Measurements from ENCODE around the gene ALG14. TPM values are rescaled to one million over a fixed set of nuclear protein-coding genes. Genes with fewer than 3 reads are reported as not detected.
"Not testable (repeated sequence)": the region's sequence is repeated elsewhere in the genome, so short reads cannot be mapped to it uniquely, and the experiment has no call there.

ALG14 gene
- total RNA-seq, 1 donor from 2014 or later: 2.0 TPM

- intact Hi-C loops (cut with DNase I); DNase-seq (ENCODE audit: missing footprints); ATAC-seq: not testable (repeated sequence)
These were observed 20.1 kb upstream of the ALG14 start for GRCh38 chr1:95092891-95093290.

- ATAC-seq; intact Hi-C loops (cut with DNase I); DNase-seq (ENCODE audit: missing footprints): not testable (repeated sequence)
These were observed 18.5 kb upstream of the ALG14 start for GRCh38 chr1:95091290-95091689.

- intact Hi-C loops (cut with DNase I): no loop called here
These were observed 17.0 kb upstream of the ALG14 start for GRCh38 chr1:95089650-95090287.

GRCh38 chr1:95088303-95088702, 15.6 kb upstream of the ALG14 start:
- ATAC-seq (no peak), DNase-seq (ENCODE audit: missing footprints) (no peak)
- intact Hi-C loops (cut with DNase I): no loop called here

More at GRCh38 chr1:95089650-95090287, 17.0 kb upstream of the ALG14 start:
- no peak for DNase-seq (ENCODE audit: missing footprints)
- ATAC-seq: no peak

- ATAC-seq (peak; percentile 92), DNase-seq (ENCODE audit: missing footprints) (no peak)
- intact Hi-C loops (cut with DNase I): loop anchor here (2.0 kb wide), 1 partner anchor 30 kb away; the partner anchor contains the start of gene TLCD4
These were observed 14.3 kb upstream of the ALG14 start for GRCh38 chr1:95086949-95087533.

- no peak for DNase-seq (ENCODE audit: missing footprints)
- intact Hi-C loops (cut with DNase I): loop anchor here (2.0 kb wide), 1 partner anchor 149 kb away; the partner anchor contains the start of gene RWDD3
- ATAC-seq: no peak
These were observed 12.6 kb upstream of the ALG14 start for GRCh38 chr1:95085376-95085775.

- DNase-seq (ENCODE audit: missing footprints) (no peak), ATAC-seq (no peak)
- intact Hi-C loops (cut with DNase I): loop anchor here (2.0 kb wide), 1 partner anchor 150 kb away; the partner anchor contains the start of gene RWDD3
These were observed 11.8 kb upstream of the ALG14 start for GRCh38 chr1:95084317-95085176.

- no peak for ATAC-seq
- intact Hi-C loops (cut with DNase I): no loop called here
- DNase-seq (ENCODE audit: missing footprints): no peak
These were observed 8.1 kb upstream of the ALG14 start for GRCh38 chr1:95080879-95081278.

GRCh38 chr1:95080446-95080845, 7.7 kb upstream of the ALG14 start:
- intact Hi-C loops (cut with DNase I): no loop called here
- DNase-seq (ENCODE audit: missing footprints) (no peak), ATAC-seq (no peak)

- DNase-seq (ENCODE audit: missing footprints): no peak
- ATAC-seq: no peak
- intact Hi-C loops (cut with DNase I): no loop called here
These were observed 3.3 kb upstream of the ALG14 start for GRCh38 chr1:95076034-95076433.

GRCh38 chr1:95073446-95073845, 695 bp upstream of the ALG14 start:
- ATAC-seq (no peak), DNase-seq (ENCODE audit: missing footprints) (no peak)
- intact Hi-C loops (cut with DNase I): loop anchor here (2.0 kb wide), 1 partner anchor 43 kb away; the partner anchor contains the start of gene TLCD4

GRCh38 chr1:95072117-95072516, 634 bp downstream of the ALG14 start:
- ATAC-seq: no peak
- intact Hi-C loops (cut with DNase I): loop anchor here (1.0 to 2.0 kb wide), 2 partner anchors 45 to 161 kb away; partner anchors contain the start of gene TLCD4
- no peak for DNase-seq (ENCODE audit: missing footprints)

- ATAC-seq (no peak), DNase-seq (ENCODE audit: missing footprints) (no peak)
- intact Hi-C loops (cut with DNase I): no loop called here
These were observed 1.2 kb downstream of the ALG14 start for GRCh38 chr1:95071539-95071938.

- no peak for DNase-seq (ENCODE audit: missing footprints)
- ATAC-seq: no peak
- intact Hi-C loops (cut with DNase I): no loop called here
These were observed 3.0 kb downstream of the ALG14 start for GRCh38 chr1:95069710-95070093.

GRCh38 chr1:95068956-95069709, 3.6 kb downstream of the ALG14 start:
- DNase-seq (ENCODE audit: missing footprints): no peak
- no peak for ATAC-seq
- intact Hi-C loops (cut with DNase I): no loop called here

- DNase-seq (ENCODE audit: missing footprints) (no peak), ATAC-seq (no peak)
- intact Hi-C loops (cut with DNase I): no loop called here
These were observed 5.2 kb downstream of the ALG14 start for GRCh38 chr1:95067568-95067967.

- ATAC-seq (no peak), DNase-seq (ENCODE audit: missing footprints) (no peak)
- intact Hi-C loops (cut with DNase I): no loop called here
These were observed 5.7 kb downstream of the ALG14 start for GRCh38 chr1:95067062-95067461.

- no peak for ATAC-seq
- DNase-seq (ENCODE audit: missing footprints): no peak
- intact Hi-C loops (cut with DNase I): no loop called here
These were observed 11.2 kb downstream of the ALG14 start for GRCh38 chr1:95061445-95062006.
